Adipose tissue (tissue), 3 donors: ENCODE results near the gene SIRPA. TPM values are rescaled to one million over a fixed set of nuclear protein-coding genes. Genes with fewer than 3 reads are reported as not detected.
"Not testable (repeated sequence)": the region's sequence is repeated elsewhere in the genome, so short reads cannot be mapped to it uniquely, and the experiment has no call there.

Experiments
- H3K27ac ChIP-seq: one replicate; pipeline ENCODE4 v1.5.1; 2013; ENCODE audit warnings: low read depth, low read length
- WGBS, 3 donors: extraction: QIAGEN DNeasy Blood & Tissue Kit; methylation state at CpG; one replicate each; pipeline ENCODE4 v1.1.7; 2013; 5-methylcytosine and 5-hydroxymethylcytosine counted together
- polyA plus RNA-seq, 3 donors: library from polyadenylated mRNA; stranded (reverse); fragments of 200-250 nt; gene quantifications; one replicate each; pipeline ENCODE4 v1.2.3, GENCODE V29; 2013
- donor health status: healthy with polysubstance abuse.
- donor health status: Bipolar disorder and iron deficiency.
- donor health status: healthy.

SIRPA gene
- polyA plus RNA-seq, 3 donors = 7.9 to 36.2 (median 25.4) TPM

GRCh38 chr20:1918491-1919165 lies 23.4 kb downstream of the SIRPA start:
- H3K27ac ChIP-seq = no peak overlapping the region
- 75 to 87% (median 86%) methylated on average over 12 of the region's 12 CpGs for WGBS, 3 donors

GRCh38 chr20:1920252-1920651 lies 25.0 kb downstream of the SIRPA start:
- 33 to 86% (median 75%) methylated on average over 8 of the region's 8 CpGs for WGBS, 3 donors

GRCh38 chr20:1920826-1921225 lies 25.6 kb downstream of the SIRPA start:
- WGBS, 3 donors = 54 to 79% (median 75%) methylated on average over 6 of the region's 6 CpGs
- no peak overlapping the region for H3K27ac ChIP-seq

More at GRCh38 chr20:1920252-1920651, 25.0 kb downstream of the SIRPA start:
- no peak overlapping the region for H3K27ac ChIP-seq

- H3K27ac ChIP-seq = not testable (repeated sequence)
Observed at GRCh38 chr20:1921985-1922384, 26.8 kb downstream of the SIRPA start.

GRCh38 chr20:1922786-1923185 lies 27.6 kb downstream of the SIRPA start:
- H3K27ac ChIP-seq = no peak overlapping the region

More at GRCh38 chr20:1921985-1922384, 26.8 kb downstream of the SIRPA start:
- WGBS, 3 donors = 61 to 87% (median 85%) methylated on average over 3 to 4 of the region's 4 CpGs

GRCh38 chr20:1924910-1925861 lies 30.0 kb downstream of the SIRPA start:
- 83 to 93% (median 92%) methylated on average over 13 of the region's 13 CpGs for WGBS, 3 donors
- no peak overlapping the region for H3K27ac ChIP-seq

GRCh38 chr20:1926237-1926636 lies 31.0 kb downstream of the SIRPA start:
- no peak overlapping the region for H3K27ac ChIP-seq
- 70 to 86% (median 71%) methylated on average over 5 of the region's 5 CpGs for WGBS, 3 donors

- no peak overlapping the region for H3K27ac ChIP-seq
- 71 to 72% (median 72%) methylated on average over 8 of the region's 8 CpGs for WGBS, 3 donors
Observed at GRCh38 chr20:1927217-1927616, 32.0 kb downstream of the SIRPA start.

- H3K27ac ChIP-seq = no peak overlapping the region
- 72 to 92% (median 85%) methylated on average over 10 of the region's 10 CpGs for WGBS, 3 donors
Observed at GRCh38 chr20:1928154-1928553, 32.9 kb downstream of the SIRPA start.

GRCh38 chr20:1928782-1929181 lies 33.6 kb downstream of the SIRPA start:
- no peak overlapping the region for H3K27ac ChIP-seq
- WGBS, 3 donors = 73 to 92% (median 84%) methylated on average over 7 of the region's 7 CpGs

- no peak overlapping the region for H3K27ac ChIP-seq
- 47 to 90% (median 50%) methylated on average over 3 of the region's 3 CpGs for WGBS, 3 donors
Observed at GRCh38 chr20:1929460-1929859, 34.3 kb downstream of the SIRPA start.

- WGBS, 3 donors = 39 to 91% (median 90%) methylated on average over 6 of the region's 6 CpGs
- no peak overlapping the region for H3K27ac ChIP-seq
Observed at GRCh38 chr20:1930165-1930564, 35.0 kb downstream of the SIRPA start.

- 73 to 82% (median 81%) methylated on average over 5 of the region's 5 CpGs for WGBS, 3 donors
- H3K27ac ChIP-seq = no peak overlapping the region
Observed at GRCh38 chr20:1931830-1932229, 36.6 kb downstream of the SIRPA start.

GRCh38 chr20:1932971-1933370 lies 37.8 kb downstream of the SIRPA start:
- 66 to 67% (median 67%) methylated on average over 2 of the region's 2 CpGs for WGBS, 3 donors
- H3K27ac ChIP-seq = no peak overlapping the region

GRCh38 chr20:1933465-1933870 lies 38.3 kb downstream of the SIRPA start:
- no peak overlapping the region for H3K27ac ChIP-seq
- 32 to 56% (median 55%) methylated on average over 9 of the region's 9 CpGs for WGBS, 3 donors

GRCh38 chr20:1934156-1934555 lies 38.9 kb downstream of the SIRPA start:
- no peak overlapping the region for H3K27ac ChIP-seq
- 33 to 65% (median 38%) methylated on average over 1 of the region's 1 CpG for WGBS, 3 donors

GRCh38 chr20:1934721-1935573 lies 39.7 kb downstream of the SIRPA start:
- no peak overlapping the region for H3K27ac ChIP-seq
- WGBS, 3 donors = 59 to 65% (median 62%) methylated on average over 19 of the region's 19 CpGs

- 37 to 84% (median 72%) methylated on average over 15 of the region's 15 CpGs for WGBS, 3 donors
- no peak overlapping the region for H3K27ac ChIP-seq
Observed at GRCh38 chr20:1935696-1936366, 40.6 kb downstream of the SIRPA start.
